ENCODE results near the gene TNFSF10.
"Not testable (repeated sequence)": the region's sequence is repeated elsewhere in the genome, so short reads cannot be mapped to it uniquely, and the experiment has no call there.

The TNFSF10 gene

DNA sequence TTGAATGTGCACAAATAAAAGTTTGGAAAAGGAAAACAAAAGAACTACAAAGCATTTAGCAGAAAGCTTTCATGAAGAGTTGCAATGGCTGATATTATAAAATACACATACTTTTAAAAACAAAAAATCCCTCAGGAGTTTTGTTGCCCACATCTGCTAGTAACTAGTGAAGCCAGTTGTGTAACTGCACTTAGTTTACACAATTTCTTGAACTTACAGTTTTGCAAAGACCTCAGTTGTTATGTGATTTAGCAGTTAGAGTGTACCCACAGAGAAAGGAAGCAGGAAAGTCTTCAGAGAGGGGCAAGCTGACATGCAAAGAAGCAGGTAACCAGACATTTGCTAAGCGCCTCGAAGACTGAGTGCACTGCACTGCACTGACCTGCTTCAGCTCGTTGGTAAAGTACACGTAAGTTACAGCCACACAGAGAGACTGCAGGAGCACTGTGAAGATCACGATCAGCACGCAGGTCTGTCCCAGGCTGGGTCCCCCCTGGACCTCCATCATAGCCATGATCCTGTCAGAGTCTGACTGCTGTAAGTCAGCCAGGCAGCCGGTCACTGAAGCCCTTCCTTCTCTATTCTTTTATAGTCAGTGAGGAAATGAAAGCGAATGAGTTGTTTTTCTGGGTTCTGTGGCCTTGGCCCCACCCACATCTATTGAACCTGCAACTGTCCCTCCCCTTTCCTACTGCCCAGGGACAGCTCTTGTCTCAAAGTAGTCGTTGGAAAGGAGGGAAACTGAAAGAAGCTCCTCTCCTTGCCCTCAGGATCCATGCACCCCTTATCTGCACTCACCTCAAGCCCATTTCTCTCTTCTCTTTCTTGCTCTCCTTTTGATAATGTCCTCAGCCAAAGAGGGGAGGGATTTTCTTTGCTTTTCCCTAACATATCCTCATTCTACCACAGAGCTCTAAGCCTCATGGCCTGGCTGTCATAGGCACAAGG lies at the start of gene TNFSF10:
TSS of gene TNFSF10 (minus strand) at position 560 of the 948 bp plus-strand sequence. CDS start at position 514, 46 bp downstream.
- FAIRE-seq (no peak), DNase-seq (ENCODE audit: insufficient read length, low spot score) (no peak)

DNA sequence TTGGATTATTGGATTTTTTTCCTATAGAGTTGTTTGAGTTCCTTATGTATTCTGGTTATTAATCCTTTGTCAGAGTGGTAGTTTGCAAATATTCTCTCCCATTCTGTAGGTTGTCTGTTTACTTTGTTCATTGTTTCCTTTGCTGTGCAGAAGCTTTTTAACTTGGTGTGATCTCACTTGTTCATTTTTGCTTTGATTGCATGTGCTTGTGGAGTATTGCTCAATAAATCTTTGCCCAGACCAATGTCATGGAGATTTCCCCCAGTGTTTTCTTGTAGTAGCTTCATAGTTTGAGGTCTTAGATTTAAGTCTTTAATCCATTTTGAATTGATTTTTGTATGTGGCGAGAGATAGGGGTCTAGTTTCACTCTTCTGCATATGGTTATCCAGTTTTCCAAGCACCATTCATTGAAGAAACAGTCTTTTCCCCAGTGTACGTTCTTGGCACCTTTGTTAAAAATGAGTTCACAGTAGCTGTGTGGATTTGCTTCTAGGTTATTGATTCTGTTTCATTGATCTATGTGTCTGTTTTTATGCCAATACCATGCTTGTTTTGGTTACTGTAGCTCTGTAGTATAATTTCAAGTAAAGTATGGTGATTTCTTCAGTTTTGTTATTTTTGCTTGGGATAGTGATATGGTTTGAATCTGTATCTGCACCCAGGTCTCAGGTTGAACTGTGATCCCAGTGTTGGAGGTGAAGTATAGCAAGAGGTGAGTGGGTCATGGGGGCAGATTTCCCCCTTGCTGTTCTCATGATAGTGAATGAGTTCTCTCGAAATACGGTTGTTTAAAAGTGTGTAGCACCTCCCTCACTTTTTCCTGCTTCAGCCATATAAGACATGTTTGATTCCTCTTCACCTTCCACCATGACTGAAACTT lies 46.1 kb upstream of the TNFSF10 start:
- DNase-seq (ENCODE audit: insufficient read length, low spot score) = no peak
- no peak for FAIRE-seq

DNA sequence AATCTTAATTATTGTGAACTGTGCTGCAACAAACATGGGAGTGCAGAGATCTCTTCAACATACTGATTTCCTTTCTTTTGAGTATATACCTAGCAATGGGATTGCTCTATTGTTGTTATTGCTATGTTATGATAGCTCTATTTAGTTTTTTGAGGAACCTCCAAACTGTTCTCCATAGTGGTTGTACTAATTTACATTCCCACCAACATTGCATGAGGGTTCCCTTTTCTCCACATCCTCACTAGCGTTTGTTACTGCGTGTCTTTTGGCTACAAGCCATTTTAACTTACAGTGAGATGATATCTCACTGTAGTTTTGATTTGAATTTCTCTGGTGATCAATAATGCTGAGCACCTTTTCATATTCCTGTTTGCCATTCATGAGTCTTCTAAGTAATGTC lies 45.5 kb upstream of the TNFSF10 start:
- FAIRE-seq (no peak), DNase-seq (ENCODE audit: insufficient read length, low spot score) (no peak)

DNA sequence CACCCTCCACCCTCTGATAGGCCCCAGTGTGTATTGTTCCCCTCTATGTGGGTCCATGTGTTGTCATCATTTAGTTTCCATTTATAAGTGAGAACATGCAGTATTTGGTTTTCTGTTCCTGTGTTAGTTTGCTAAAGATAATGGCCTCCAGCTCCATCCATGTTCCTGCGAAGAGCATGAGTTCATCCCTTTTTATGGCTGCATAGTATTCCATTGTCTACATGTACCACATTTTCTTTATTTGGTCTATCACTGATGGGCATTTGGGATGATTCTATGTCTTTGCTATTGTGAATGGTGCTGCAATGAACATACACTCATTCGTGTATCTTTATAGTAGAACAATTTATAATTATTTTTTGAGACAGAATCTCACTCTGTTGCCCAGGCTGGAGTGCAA lies 43.6 kb upstream of the TNFSF10 start:
- FAIRE-seq; DNase-seq (ENCODE audit: insufficient read length, low spot score): not testable (repeated sequence)

DNA sequence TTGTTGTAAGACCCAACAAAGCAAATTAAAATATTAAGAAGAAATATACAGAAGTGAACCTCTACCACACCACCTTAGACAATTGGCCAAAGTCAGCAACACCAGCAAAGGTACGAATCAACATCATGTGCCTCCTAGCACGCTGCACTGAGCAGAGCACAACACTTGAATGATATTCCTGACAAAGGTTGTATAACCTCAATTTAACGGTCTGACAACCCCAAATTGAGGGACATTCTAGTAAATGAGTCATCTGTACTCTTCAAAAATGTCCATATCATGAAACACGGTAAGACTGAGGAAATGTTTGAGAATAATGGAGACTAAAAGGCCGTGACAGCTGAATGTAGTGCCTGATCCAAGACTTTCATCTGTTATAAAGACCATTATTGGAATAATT lies 41.3 kb upstream of the TNFSF10 start:
- no peak for DNase-seq (ENCODE audit: insufficient read length, low spot score)
- no peak for FAIRE-seq

DNA sequence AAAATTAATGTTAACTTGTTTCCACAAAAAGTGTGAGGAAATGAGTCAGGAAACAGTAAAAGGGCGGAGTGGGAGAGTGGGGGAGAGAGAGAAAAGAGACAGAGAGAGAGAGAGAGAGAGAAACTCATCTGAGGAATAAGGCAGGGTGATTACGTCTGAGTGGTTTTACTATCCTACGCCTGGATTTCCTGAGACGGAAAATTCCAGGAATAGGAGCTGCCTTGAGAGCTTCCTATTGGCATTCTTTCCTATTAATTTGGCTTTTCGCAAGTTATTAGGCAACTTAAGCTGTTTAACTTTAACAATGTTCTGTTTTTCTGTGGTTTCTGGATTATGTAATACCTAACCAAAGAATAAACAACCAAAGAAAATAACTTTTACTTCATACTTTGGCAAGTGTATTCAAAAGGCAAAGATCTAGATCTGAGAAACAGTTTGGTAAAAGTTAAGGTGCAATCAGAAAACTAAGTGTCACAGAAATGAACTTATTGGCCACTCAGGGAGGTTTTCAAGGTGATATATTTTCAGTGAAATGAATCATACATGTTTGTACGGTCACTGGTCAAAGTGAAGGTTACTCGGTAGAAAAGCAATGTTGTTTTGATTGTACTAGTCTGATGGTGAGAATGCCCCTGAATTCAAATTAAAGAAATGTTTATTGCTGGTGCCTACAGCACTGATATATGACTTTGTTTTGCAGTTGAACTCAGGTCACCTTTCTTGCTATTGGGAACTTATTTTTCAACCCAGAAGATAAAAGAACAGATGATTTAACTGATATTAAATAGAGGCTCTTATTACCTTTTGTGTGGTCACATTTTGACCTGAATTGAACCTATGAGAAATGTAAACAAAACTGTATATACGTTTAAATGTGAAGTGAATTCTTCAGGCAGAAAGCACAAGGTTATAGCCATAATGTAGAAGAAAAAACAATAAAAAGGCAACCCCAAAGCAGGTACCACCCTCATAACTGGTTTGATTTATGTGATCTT lies 39.9 kb upstream of the TNFSF10 start:
- FAIRE-seq (no peak), DNase-seq (ENCODE audit: insufficient read length, low spot score) (peak; percentile 37)

DNA sequence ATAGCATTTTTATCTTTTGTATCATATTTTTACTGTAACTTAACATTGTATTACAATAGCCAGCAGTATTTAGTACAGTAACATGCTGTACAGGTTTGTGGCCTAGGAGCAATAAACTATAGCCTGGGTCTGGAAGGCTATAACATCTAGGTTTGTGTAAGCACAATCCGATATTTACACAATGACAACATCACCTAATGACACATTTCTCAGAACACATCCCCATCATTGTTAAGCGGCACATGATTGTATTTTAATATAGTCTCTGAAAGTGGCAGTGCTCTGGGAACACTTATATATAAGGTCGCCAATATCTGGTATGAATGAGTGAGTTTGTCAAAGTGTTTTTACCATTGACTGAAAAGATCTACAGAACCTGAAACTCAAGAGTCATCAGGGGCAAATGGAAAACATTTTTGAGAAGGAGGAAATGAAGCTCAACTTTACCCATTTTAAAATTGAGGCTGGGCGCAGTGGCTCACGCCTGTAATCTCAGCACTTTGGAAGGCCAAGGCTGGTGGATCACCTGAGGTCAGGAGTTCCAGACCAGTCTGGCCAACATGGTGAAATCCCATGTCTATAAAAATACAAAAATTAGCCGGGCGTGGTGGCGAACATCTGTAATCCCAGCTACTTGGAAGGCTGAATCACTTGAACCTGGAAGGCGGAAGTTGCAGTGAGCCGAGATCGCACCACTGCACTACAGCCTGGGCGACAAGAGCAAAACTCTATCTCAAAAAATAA lies 38.8 kb upstream of the TNFSF10 start:
- no peak for DNase-seq (ENCODE audit: insufficient read length, low spot score)
- FAIRE-seq = no peak

DNA sequence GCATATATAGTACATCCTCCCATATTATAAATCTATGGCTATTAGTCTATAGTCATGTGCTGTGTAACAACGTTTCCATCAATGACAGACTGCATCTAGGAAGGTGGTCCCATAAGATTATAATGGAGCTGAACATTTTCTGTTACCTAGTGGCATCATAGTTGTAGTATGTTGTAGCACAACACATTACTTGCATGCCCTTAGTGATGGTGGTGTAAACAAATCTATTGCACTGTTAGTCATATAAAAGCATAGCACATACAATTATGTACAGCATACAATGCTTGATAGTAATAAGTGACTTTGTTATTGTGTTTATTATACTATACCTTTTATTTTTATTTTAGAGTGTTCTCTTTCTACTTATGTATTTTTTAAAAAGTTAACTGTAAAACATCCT lies 37.4 kb upstream of the TNFSF10 start:
- FAIRE-seq (no peak), DNase-seq (ENCODE audit: insufficient read length, low spot score) (no peak)

DNA sequence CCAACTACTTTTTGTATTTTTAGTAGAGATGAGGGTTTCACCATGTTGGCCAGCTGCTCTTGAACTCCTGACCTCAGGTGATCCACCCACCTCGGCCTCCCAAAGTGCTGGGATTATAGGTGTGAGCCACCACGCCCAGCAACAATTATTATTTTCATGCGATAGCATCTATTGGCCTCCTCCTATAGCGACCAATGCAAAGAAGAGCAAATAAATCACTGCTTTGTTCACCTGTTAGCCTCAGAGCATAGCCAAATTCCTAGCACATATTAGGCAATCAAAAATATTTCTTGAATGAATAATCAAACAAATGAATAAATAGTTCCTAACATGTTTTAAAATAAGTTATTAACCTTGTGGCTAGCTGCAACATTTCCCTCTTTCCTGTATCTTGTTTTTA lies 36.8 kb upstream of the TNFSF10 start:
- DNase-seq (ENCODE audit: insufficient read length, low spot score) (no peak), FAIRE-seq (no peak)

DNA sequence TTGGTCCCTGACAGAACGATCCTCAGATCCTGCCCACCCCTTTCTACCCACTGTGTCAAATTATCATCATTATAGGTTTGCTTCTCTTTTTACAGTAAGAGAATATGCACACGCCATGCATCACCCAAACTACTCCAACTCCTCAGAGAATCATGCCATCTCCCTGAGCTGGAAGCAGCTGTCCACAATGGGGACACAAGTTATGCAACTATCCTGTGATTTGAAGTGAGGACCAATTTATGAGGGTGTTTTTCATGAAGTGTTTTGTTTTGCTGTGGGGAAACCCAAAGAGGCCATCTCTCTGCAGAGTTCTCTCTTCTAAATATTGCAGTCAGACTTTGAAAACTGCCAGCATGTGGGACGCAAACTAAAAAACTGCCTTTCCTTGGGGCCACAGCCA lies 35.8 kb upstream of the TNFSF10 start:
- no peak for FAIRE-seq
- DNase-seq (ENCODE audit: insufficient read length, low spot score) = no peak

DNA sequence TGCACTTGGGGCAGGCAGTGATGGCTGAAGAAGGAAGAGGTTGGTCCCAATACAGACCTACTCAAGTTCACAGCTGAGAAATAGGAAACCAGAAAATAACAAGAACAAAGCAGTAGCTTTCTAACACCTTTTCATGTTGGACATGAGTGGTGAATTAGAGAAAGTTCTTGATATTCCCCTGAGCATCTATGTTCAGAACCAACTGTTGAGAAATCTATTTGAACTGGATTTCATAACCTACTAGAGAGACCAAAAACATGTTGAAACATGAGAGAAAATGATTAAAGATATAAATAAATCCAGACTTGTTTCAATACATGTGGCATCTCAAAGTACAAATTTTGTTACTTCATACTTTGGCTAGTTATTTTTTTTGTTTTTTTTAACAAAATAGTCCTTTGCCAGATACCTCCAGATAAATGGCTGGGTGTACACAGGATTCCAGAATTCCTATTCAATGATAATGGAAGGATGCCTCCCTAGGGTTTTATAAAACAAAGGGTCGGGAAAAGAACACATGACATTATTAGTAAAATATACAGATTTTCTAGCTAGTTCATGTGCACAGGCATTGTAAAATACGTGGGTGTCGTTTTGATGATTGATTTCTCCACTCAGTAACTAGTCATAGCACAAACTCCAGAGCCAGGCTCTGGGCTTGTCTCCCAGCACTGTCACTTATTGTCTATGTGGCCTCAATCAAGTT lies 34.4 kb upstream of the TNFSF10 start:
- no peak for FAIRE-seq

DNA sequence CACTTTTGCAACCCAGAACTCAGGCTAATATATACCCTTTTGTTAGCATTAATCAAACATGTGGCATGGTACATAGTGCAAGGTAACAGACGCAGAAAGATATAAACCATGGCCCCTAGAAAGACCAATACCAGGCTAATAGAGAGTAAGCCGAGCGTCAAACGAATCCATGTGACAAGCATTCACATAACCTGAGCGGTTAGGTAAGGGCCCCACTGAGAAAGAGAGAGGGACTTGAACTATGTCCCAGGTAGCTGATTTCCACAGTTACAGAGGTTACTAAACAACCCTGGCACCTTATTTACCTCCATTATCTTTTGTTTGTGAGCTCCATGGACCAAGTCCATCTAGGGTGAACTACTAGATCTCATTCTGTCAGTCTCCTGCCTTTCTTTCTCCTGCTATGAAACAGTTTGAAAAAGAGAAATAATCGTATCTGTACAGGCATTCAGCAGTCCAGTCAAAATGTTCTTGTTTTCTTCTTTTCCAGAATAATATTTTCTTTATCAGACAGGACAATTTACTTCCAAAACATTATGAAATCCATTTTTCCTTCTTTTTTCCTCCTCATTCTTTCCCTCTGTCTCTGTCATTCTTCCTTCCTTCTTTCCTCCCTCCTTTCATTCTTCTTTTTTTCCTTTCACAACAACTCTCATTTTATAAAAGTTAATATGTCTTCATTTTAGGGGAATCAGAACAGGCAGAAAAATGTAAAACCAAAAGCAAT lies 30.5 kb upstream of the TNFSF10 start:
- DNase-seq (ENCODE audit: insufficient read length, low spot score) = no peak
- FAIRE-seq = no peak

More for the DNA sequence above, 34.4 kb upstream of the TNFSF10 start:
- DNase-seq (ENCODE audit: insufficient read length, low spot score) = no peak

DNA sequence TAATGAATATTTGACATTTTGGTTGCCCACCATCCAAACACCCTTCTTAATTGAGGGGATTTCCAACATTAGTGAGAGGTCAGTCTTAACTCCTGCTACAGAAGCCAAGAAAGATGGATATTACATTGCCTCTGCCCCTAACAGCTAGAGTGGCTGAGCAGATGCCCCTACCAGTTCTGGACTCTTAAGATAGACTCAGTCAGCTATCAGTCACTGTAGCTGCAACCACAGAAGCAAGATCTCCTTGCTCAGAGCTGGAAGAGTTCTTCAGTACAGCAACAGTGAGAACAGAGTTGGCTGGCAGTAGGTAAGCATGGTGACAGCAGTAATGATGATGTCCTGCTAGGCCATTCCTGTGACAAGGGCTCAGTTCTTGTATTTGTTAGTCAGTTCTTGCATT lies 29.4 kb upstream of the TNFSF10 start:
- no peak for DNase-seq (ENCODE audit: insufficient read length, low spot score)
- FAIRE-seq = no peak

DNA sequence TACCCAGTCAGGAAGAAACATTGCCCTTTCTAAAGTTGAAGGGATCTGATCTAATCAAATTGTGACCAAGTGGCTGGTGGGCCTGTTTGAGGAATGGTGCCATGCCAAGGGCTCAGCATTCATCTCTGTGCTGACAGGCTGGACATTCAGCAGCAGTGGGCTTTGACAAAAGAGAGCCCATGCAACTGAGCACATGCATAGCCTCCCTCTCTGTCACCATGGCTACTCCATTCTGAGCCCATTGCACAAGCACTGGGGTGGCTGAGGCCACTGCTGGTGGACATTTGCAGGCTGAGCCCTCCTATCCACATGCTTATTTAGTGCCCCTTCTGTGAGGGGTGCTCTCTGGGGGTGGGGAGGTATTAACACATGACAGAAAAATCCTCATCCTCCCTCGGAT lies 28.6 kb upstream of the TNFSF10 start:
- DNase-seq (ENCODE audit: insufficient read length, low spot score) = no peak
- no peak for FAIRE-seq

DNA sequence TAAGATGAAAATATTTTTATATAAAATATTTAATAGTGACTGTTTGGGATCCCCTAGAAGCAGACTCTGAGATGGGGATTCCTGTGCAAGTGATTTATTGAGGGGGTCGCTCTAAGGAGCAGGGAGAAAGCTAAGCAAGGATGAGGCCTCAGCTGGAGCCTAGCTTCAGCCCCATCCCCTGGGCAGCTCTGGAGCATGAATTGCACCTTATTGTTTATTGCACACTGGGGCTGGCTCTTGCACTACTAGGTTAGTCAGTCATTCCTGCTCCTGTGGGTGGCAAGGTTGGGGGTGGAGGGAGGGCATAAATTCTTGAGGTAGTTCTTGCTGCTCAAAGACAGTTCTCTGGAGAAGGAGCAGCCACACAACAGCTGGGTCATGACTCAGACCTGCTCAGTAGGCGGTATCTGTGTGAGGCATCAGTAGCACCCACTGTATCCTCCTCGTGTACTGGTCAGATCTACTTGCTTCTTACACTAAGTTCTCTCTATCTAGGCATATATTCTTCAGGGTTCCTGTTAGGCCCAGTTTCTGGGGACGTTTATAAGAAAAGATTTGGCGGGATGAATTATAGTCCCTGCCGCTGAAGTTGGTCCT lies 27.2 kb upstream of the TNFSF10 start:
- DNase-seq (ENCODE audit: insufficient read length, low spot score) (peak; percentile 84), FAIRE-seq (peak; percentile 95)

DNA sequence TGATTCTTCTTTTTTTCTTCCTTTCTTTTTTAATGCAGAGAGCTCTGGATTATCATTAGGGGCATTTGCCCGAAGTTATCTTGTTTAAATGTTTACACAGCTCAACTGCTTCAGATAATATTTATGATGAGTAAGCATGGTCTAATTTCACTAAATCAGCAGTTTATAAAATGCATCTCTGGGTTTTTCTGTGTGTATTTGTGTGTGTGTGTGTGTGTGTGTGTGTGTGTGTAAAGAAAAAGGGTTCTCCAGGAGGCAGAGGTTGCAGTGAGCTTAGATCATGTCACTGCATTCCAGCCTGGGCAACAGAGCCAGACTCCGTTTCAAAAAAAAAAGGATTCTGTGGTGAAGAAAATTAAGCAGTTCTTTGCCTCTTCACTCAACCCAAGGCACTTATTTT lies 25.9 kb upstream of the TNFSF10 start:
- no peak for FAIRE-seq
- DNase-seq (ENCODE audit: insufficient read length, low spot score) = no peak

DNA sequence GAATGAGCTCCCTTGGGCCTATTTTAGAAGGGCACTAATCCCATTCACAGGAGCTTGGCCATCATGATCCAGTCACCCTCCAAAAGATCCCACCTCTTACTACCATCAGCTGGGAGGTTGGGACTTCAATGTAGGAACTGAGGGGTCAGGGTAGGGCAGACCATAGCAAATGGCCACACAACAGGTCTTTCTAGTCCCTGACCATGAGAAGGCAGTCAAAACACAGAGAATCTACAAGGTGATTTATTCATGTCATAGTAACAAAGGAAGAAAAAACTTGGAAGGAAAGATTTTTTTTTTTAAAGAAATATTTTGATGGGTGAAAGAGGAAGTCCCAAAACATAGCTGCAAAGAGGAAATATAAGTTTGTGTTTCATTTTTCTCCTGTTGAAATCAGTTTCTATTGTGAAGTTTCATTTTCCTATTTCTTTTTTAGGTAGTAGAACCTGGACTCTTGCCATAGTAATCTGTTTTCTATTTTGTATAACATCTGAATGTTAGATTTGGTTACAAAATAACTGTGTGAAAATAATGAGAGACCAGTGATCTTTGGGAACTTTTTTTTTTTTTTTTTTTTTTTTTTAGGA lies 23.5 kb upstream of the TNFSF10 start:
- FAIRE-seq (no peak), DNase-seq (ENCODE audit: insufficient read length, low spot score) (no peak)

DNA sequence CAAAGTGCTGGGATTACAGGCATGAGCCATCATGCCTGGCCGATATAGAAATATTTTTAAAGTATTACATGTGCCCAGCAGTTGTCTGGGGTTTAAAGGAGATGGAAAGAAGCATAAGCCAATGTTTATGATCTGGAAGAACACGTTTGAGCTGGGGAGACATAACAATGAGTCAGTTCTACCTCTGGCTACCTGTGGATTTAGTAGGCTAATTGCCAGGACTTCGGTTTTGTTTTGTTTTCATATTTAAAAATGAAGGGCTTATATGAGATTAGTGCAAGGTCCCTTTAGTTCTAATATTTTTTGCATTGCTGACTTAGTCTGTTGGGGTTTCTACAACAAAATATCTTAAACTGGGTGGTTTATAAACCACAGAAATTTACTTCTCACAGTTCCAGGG lies 22.9 kb upstream of the TNFSF10 start:
- FAIRE-seq (no peak), DNase-seq (ENCODE audit: insufficient read length, low spot score) (no peak)
